Measurements from ENCODE around the gene MRPL38.
"Not testable (repeated sequence)": the region's sequence is repeated elsewhere in the genome, so short reads cannot be mapped to it uniquely, and the experiment has no call there.

The MRPL38 gene

GRCh38 chr17:75895370-75896155 lies 9.1 kb downstream of the MRPL38 start:
- DNase-seq, result no peak

DNA sequence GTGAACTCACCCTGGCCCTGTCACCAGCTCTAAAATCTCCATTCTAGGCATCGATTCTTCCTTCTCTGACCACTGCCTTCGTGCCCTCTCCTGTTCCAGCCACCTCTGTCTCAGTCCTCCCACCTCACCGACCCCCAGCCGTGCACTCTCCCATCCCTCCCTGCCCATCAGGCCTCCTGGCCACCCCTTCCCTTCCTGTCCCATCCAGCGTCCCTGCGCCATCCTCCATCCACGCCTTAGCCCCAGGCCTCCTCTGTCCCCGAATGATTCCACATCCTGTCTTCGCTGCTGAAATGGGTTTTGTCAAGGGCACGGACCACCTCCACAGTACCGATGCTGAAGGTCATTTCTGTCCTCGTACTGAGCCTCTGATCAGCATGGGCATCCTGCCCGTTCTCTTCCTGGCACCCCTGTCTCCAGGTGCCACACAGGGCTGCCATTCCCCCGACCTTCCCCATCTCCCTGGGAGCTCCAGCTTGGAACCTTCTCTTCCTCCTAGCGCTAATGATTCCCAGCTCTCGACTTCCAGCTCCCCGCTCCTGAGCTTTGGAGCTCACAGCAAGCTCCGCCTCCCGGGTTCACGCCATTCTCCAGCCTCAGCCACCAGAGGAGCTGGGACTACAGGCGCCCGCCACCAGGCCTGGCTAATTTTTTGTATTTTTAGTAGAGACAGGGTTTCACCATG lies 10.5 kb downstream of the MRPL38 start:
- no peak for DNase-seq

DNA sequence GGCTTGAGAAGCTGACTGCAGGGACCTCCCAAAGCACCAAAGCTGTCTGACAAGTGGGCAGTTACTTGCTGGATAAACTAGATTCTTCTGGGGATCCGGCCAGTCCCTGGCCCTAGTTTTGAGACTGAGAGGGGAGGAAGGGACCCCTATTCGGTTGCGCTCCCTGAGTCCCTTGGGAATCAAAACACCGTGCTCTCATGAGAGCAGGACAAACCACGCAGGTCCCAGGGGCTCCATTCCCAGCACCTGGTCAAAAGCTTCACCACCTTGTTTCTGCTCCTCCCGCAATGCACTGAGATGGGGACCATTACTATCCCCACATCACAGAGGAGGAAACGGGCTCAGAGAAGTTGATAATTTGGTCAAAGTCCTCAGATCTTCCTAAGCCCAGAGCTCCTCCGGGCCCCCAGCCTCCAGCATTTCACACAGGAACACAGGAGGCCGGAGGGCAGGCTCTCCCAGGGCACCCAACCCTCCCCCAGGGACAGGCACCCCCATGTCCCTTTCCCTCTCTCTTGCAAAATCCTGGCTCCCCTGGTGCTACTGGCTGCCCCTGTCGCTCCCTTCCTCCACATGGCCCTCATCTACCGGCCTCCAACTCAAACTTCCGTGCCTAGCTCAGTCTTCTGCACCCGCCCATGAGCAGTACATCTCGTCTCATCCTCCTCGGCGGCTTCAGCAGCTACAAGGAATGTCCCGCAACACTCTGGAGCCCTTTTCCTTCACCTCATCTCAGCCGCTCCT lies 11.2 kb downstream of the MRPL38 start:
- DNase-seq, result no peak

- DNase-seq, result no peak
These were observed 12.0 kb downstream of the MRPL38 start for GRCh38 chr17:75892556-75893224.

DNA sequence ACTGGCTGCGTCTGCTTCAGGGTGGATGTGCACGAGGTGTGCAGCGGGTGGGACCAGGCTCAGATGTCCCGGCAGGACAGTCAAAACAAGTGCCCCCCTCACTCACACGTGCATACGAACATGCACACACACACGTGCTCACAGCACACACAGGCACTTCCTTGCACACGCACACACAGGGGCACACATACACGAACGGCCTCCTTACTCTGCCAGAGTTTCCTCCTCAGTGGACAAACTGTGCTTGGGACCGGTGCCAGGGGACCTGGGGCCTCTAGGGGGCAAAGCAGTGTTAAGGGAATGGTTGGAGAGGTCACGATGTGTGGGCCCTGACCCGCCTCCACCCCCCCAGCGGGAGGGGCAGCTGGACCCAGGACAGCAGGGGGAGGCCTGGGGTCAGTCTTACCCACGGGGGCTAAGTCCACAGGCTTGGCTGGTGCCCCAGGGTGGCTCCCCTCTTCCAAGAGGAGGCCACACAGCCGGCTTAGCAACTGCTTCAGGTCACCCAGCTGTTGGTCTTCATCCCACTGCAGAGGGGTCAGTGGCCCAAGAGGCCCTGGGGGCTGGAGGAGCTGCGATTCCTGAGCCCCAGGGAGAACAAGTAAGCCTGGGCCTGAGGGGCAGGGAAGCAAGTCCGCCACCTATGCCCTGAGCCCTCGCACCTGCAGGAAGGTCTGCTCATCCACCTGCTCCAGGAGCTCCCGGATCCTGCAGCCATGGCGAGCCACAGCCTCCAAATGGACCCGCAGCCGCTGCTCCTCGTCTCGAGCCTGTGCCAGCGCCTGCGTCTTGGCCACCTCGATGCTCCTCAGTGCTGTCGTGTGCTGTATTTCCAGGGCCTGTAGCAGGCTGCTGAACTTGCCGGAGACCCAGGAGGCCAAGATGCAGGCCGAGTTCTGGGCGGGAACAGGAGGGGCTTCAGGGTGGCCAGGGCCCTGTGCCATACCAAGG lies 12.8 kb downstream of the MRPL38 start:
- no peak for DNase-seq

GRCh38 chr17:75891022-75891604 lies 13.6 kb downstream of the MRPL38 start:
- no peak for DNase-seq

DNA sequence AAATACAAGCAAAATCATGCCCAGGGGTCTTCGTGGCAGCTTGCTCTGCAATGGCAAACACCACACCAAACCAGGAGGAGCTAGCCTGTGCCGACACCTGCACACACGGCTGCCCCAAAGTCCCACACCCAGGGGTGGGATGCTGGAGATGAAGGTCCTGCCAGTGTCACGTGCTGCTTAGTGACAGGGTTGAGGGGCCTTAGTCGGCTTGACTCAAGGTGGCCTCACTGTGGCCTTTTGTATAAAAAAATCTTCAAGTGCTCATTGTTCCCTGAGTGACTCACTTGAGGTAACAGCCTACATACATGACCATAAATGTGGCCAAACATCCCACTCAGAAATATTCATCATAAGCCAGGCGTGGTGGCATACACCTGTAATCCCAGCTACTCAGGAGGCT lies 15.2 kb downstream of the MRPL38 start:
- DNase-seq, result no peak

- no peak for DNase-seq
These were observed 16.2 kb downstream of the MRPL38 start for GRCh38 chr17:75888484-75888883.

DNA sequence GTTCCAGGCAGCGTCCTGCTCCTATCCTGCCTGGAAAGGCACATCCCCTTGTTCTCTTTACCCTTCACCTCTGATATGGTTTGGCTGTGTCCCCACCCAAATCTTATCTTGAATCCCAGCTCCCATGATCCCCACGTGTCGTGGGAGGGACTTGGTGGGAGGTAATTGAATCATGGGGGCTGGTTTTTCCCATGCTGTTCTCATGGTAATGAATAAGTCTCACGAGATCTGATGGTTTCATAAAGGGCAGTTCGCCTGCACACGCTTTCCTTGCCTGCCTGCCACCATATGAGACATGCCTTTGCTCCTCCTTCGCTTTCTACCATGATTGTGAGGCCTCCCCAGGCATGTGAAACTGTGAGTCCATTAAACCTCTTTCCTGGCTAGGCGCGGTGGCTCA lies 18.8 kb downstream of the MRPL38 start:
- not testable (repeated sequence) for DNase-seq

DNA sequence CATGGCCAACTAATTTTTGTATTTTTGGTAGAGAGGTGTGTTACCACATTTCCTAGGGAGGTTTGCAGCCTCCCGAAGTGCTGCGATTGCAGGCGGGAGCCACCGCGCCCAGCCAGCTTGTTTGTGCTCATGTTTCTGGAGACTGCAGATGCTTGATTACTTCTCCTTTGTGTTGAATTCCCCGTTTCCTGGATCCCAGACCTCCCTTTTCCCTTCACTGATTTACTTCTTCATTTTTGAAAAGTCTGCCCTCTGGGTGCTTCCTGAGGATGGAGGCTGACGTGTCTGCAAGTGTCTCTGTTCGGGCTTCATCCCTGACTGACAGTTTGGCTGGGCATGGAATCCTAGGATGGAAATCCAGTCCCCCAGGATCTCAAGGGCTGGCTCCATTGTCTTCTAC lies 19.3 kb downstream of the MRPL38 start:
- no peak for DNase-seq

DNA sequence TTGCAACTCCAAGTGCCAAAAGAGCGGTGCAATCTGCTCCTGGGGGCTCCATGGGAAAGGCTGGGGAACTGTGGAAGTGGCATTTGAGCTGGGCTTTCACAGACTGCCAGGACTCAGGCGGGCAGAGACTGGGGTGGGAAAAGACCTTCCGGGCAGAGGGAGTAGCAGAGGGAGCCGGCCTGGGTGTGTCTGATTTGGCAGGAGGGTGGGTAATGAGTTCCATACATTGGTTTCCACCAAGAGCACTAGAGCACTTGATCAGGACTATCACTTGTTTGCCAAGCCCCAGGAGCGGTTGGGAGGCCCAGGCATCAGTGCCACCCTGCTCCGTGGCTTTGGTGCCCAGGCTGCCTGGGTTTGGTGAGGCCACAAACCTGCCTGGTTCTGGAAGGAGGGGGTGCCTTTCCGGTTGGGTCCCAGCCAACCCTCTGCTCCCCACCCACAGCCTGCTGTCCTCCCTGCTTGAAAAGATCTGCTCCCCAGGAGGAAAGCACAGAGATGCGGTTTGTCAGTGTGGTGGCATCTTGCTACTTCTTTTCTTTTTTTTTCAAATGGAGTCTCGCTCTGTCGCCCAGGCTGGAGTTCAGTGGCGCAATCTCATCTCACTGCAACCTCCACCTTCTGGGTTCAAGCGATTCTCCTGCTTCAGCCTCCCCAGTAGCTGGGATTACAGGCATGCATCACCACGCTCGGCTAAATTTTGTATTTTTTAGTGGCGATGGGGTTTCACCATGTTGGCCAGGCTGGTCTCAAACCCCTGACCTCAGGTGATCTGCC lies 22.8 kb downstream of the MRPL38 start:
- no peak for DNase-seq

GRCh38 chr17:75880266-75880665 lies 24.4 kb downstream of the MRPL38 start:
- no peak for DNase-seq

GRCh38 chr17:75878174-75878998 lies 26.3 kb downstream of the MRPL38 start, which contains the start of gene TRIM47:
Gene TRIM47, minus strand, starts transcription at chr17:75878581. Its CDS starts 33 bp downstream, at chr17:75878548.
- DNase-seq, result no peak

DNA sequence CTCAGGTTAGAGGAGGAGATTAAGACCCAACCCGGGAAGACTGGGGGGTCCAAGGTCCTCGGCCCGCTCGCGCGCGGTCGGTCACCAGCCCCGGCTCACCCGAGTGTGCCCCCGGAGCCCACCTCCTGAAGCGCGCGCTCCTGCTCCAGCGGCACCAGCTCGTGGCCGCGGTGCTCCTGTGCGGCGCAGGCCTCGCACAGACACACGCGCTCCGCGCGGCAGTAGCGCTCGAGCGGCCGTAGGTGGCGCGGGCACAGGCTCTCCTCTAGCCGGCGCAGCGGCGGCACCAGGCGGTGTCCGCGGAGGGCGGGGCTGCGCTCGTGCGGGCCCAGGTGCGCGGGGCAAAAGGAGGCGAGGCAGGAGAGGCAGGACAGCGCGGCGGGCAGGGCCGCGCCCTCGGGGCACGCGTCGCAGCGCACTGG lies 26.9 kb downstream of the MRPL38 start:
- no peak for DNase-seq

- DNase-seq, result no peak
These were observed 27.5 kb downstream of the MRPL38 start for GRCh38 chr17:75876938-75877751.

GRCh38 chr17:75876190-75876937 lies 28.3 kb downstream of the MRPL38 start:
- DNase-seq, result no peak

GRCh38 chr17:75875940-75876189 lies 28.8 kb downstream of the MRPL38 start:
- no peak for DNase-seq

GRCh38 chr17:75875182-75875939 lies 29.3 kb downstream of the MRPL38 start:
- DNase-seq, result no peak

Measured in GDM1 (cell line).